A172 (cell line): ENCODE data around the gene AHRR. TPM values are rescaled to one million over a fixed set of nuclear protein-coding genes. Genes with fewer than 3 reads are reported as not detected.
"Not testable (repeated sequence)": the region's sequence is repeated elsewhere in the genome, so short reads cannot be mapped to it uniquely, and the experiment has no call there.

Experiments
- DNase-seq: peaks from one replicate; pipeline ENCODE4 v3.0.0-alpha.2; 2015; ENCODE audit warnings: low spot score
- total RNA-seq: library from RNA; depleted of rRNA; stranded (reverse); fragments of >200 nt; shearing (Covaris generic); gene quantifications from 2 replicates; pipeline ENCODE4 v1.2.3, GENCODE V29; 2014

Gene AHRR
- total RNA-seq, 1 experiment from 2014 or later = 1.4 TPM

DNA sequence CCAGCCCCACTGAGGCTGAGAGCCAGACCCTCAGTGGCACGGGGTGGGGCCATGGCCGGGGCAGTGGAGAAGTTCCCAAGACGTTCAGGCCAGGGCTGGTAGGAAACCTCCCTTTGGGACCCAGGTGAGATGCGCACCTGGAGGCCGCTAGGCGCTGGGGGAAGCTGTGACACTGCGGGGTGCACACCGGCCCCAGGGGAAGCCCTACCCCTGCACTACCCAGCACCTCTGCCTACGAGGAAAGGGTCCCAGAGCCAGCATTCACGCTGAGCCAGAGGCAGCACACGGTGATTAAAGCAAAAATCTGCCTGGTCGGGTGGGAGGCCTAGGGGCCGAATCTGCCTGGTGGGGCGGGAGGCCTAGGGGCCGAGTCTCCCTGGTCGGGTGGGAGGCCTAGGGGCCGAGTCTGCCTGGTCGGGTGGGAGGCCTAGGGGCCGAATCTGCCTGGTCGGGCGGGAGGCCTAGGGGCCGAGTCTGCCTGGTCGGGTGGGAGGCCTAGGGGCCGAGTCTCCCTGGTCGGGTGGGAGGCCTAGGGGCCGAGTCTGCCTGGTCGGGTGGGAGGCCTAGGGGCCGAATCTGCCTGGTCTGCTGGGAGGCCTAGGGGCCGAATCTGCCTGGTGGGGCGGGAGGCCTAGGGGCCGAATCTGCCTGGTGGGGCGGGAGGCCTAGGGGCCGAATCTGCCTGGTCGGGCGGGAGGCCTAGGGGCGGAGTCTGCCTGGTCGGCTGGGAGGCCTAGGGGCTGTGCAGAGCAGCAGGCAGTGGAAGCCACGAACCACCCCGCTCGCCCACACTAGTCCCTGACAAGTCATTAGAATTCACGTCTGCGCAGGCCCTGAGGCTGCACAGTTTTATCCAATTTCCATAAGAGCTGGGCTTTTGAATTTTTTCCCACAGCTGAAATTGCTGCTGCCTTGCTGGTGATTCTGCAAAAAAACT, 93.7 kb downstream of the AHRR start:
- DNase-seq = not testable (repeated sequence)

DNA sequence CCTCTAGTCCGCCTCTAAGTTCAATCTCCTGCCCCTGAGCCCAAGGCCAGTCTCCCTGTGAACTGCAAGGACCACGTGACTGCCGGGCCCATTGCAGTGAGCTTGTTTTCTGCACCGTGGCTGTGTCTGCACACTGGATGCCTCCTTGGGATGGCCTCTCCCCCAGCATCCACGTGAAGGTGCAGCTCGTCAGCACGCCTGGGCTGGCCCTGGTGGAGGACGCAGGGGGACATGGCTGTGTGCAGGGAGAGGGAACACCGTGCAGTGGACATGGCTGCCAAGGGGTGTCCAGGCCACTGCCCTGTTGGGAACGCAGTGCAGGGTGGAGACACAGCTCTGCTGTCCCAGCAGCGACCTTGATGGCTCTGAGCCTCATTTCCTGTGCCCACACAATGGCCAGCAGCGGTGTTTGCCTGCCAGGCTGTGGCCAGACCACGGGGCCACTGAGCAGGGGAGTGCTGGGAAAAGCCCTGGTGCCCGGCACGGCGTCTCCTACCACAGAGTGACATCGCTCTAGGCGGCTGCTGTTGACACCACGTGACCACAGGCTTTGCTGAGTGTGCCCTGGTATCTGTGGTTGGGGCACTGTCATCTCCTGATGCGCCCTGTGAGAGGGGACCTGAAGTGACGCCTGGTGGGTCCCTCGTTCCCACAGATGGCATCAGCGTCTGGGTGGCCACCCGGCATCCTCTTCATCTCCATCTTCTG, 94.6 kb downstream of the AHRR start:
- no peak for DNase-seq

DNA sequence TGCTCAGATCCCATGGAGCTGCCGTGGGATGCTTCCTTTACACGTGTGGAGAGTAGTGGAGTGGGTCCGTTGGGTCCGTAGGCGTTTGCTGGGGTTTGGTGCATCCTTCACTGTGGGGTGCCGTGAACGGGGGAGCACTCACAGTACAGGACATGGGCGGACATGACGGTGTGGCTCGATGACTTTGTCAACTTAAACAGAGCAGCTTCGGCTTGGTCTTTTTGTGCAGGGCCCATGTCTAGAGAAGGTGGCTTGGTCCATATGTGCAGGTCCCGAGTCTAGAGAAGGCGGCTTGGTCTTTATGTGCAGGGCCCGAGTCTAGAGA, 95.1 kb downstream of the AHRR start:
- DNase-seq = no peak

DNA sequence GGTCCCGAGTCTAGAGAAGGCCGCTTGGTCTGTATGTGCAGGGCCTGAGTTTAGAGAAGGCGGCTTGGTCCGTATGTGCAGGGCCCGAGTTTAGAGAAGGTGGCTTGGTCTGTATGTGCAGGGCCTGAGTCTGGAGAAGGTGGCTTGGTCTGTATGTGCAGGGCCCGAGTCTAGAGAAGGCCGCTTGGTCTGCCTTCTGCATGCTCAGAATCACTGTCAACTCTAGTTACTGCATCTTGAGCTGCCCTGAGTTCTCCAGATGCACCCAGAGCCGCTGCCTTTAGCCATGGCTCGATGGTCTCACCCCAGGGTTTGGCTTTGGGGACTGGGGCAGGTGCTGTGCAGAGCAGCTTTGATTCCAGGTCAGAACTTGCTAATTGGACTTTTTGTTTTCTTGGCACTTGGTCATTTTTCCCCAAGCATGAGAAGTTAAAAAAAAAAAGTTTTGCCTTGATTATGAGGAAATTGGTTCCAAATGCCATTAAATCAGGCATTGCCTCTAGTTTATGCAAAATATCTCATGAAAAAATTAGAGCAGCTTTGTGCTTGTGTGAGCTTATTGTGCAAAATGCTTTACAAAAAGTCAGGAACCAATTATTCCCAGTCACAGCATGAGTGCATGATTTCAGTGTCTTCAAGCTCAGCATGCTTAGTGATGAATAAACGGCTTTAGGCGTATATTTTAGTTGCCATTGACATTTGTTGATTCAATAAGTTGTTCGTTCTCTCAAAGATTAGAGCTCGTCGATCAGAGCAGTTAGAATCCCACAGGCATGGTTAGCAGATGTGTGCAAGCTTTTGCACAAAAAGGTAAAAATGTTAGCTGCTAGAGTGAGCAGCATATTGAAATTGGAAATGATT, 96.0 kb downstream of the AHRR start:
- DNase-seq = no peak

GRCh38 chr5:418162-419121, 96.9 kb downstream of the AHRR start:
- DNase-seq = peak; percentile 27

- DNase-seq = no peak
These were observed 98.5 kb downstream of the AHRR start for GRCh38 chr5:419970-420369.

DNA sequence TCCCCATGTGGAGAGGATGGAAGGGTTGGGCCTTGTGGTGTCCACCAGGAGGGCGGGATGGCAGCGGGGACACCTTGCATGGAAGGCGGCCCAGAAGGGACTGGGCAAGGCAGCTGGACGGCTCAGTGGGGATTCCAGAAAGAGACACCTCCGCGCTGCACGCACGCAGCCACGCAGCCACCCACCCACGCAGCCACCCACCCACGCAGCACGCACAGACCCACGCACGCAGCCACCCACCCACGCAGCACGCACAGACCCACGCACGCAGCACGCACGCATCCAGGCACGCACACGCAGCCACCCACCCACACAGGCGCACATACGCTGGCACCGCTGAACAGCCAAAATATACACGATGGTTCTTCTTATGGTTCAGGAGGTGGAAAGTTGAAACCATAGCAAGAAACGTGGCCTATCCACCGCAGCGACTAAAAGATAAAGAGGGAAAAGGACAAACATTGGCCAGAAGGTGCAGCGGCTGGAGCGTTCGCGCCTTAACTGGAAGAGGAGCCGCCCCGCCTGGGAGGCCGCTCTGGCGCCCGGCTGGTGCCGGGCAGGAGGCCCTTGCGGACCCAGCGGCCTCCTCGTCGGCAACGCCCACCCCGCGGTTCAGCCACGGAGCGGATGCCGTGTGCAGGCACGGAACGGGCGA, 99.2 kb downstream of the AHRR start:
- no peak for DNase-seq

DNA sequence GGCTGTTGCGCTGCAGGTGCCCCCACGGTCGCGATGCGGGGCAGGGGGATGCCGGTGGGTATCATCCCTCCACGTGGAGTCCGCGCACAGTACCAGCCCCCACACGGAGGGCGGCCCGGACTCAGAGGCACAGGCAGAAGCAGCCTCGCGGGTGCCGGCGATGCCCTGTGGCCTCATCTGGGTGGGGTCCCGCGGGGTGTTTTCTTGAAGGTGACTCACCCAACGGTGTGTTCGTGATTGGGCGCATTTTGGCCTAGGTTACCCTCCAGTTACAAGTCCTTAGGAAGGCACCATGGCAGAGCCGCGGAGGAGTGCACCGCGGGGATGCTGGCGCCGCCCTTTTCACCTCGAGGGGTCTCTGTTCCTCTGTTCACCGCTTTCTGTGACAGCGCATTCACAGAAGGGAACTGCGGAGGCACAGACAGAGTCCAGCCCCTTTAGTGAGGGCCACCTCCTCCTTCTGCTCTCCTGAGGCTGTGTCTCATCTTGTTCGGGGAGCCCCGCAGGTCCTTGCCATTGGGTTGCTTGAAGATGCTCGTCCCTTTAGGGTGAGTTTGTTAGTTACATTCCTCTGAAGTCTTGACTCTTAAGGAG, 99.9 kb downstream of the AHRR start:
- no peak for DNase-seq

- DNase-seq = no peak
These were observed 100.4 kb downstream of the AHRR start for GRCh38 chr5:421901-422300.

- DNase-seq = no peak
These were observed 101.1 kb downstream of the AHRR start for GRCh38 chr5:422323-423232.

GRCh38 chr5:423233-423565, 101.7 kb downstream of the AHRR start:
- DNase-seq = no peak

DNA sequence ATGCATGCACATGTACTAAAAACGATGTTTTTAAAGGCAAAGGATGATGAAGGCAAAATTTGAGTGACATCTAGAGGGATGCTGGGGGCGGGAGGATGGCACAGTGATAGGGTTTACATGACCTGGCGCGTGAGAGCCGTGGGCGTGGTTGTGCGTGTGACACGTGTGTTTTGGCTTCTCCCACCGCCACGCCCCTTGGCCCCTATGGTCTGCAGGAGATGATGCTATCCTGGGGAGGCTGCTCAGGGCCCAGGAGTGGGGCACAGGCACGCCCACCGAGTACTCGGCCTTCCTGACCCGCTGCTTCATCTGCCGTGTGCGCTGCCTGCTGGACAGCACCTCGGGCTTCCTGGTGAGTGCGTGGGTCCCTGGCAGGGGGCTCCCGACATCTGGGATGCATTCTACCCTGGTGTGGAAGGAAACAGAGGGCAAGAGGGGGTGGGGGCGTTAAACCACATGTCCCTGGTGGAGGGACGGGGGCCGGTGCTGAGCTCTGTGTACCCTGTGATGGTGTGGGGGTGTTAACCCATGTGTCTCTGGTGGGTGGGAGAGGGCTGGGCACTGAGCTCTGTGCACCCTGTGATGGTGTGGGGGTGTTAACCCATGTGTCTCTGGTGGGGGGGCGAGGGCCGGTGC, 102.2 kb downstream of the AHRR start:
- DNase-seq = no peak

DNA sequence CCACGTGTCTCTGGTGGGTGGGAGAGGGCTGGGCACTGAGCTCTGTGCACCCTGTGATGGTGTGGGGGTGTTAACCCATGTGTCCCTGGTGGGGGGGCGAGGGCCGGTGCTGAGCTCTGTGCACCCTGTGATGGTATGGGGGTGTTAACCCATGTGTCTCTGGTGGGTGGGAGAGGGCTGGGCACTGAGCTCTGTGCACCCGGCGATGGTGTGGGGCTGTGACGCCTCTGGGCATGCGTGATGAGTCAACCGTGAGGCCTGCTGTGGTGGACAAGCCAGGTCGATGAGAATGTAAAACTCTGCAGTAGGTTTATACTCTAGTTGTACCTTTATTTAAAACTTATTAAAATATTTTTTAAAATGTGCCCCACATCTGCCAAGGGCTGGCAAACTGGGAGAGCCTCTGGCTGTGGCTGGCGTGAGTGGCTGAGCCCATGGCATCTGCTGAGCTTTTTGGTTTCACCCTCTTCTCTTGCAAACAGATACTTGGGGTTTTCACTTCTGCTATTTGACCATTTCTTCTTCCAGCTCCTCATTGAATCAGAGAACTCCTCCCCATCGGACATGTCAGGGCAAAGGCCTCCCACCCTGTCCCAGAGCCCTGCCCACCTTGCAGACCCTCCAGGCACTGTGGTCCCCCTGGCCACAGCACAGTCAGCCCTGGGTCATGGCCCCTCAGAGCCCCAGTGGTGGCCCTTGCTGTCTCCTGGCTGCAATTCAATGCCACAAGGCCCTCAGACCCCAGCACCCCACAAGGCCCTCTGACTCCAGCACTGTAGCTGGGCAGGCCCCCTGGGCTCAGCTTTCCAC, 103.0 kb downstream of the AHRR start:
- no peak for DNase-seq

- DNase-seq = no peak
These were observed 104.2 kb downstream of the AHRR start for GRCh38 chr5:425714-426113.

- DNase-seq = no peak
These were observed 105.0 kb downstream of the AHRR start for GRCh38 chr5:426392-426976.

GRCh38 chr5:427415-428087, 106.0 kb downstream of the AHRR start:
- DNase-seq = no peak

DNA sequence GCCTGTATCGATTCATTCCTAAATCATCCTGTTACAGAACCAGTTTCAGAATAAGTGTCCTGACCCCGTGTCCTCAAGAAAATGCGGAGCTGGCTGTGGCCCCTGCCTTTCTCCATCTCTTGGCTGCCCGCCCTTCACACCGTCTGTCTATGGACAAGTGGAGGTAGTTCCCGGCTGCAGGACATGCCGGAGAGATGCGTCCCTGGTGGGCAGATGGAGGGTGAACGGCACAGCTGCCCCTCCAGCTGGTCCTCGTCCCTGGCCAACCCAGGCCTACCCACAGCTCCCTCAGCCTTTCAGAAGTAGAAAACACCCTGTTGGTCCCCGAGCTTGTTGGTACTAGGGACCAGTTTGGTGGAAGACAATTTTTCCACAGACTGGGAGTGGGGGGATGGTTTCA, 106.7 kb downstream of the AHRR start:
- DNase-seq = no peak
